GM12873 (cell line): ENCODE measurements around the gene YARS2.

Experiments
- CTCF ChIP-seq: IDR thresholded peaks from 2 replicates; pipeline ENCODE4 v1.5.1; 2012; ENCODE audit warnings: low read depth, mild to moderate bottlenecking, moderate library complexity, low read length, control low read depth; ENCODE audit not compliant: insufficient read depth; ENCODE audit errors: missing control alignments

The YARS2 gene

GRCh38 chr12:32755654-32756475 is at the start of gene YARS2:
YARS2 (minus strand) TSS chr12:32755897; CDS start chr12:32755874, 23 bp downstream.
- peak; percentile 77 for TF ChIP-seq CTCF

- no peak for TF ChIP-seq CTCF
These were observed 48.6 kb upstream of the YARS2 start for GRCh38 chr12:32804301-32804700.

- no peak for TF ChIP-seq CTCF
These were observed 45.7 kb upstream of the YARS2 start for GRCh38 chr12:32801269-32801980.

GRCh38 chr12:32794281-32794680 is 38.6 kb upstream of the YARS2 start:
- TF ChIP-seq CTCF: no peak

- no peak for TF ChIP-seq CTCF
These were observed 34.2 kb upstream of the YARS2 start for GRCh38 chr12:32789916-32790315.

GRCh38 chr12:32789446-32789845 is 33.7 kb upstream of the YARS2 start:
- TF ChIP-seq CTCF: no peak

- no peak for TF ChIP-seq CTCF
These were observed 32.7 kb upstream of the YARS2 start for GRCh38 chr12:32788405-32788804.
